GM12892 (cell line): ENCODE measurements around the gene SLC38A10.
"Not testable (repeated sequence)": the region's sequence is repeated elsewhere in the genome, so short reads cannot be mapped to it uniquely, and the experiment has no call there.

Experiments used
- DNase-seq: peaks from one replicate; pipeline ENCODE4 v3.0.0; 2011; ENCODE audit not compliant: insufficient read length
- FAIRE-seq: peaks from 2 replicates; lab custom pipeline; 2011; peaks lifted over from hg19 to GRCh38; lab: Jason Lieb, UNC
- POLR2A ChIP-seq: IDR thresholded peaks from 2 replicates; pipeline ENCODE4 v1.6.1; 2011; ENCODE audit warnings: low read depth, low read length, control low read depth
- POLR2AphosphoS5 ChIP-seq: IDR thresholded peaks from 2 replicates; pipeline ENCODE4 v1.6.1; 2011; ENCODE audit warnings: low read depth, low read length, control low read depth
- TAF1 ChIP-seq: IDR thresholded peaks from 2 replicates; pipeline ENCODE4 v1.6.1; 2011; ENCODE audit warnings: low read depth, mild to moderate bottlenecking, control low read depth, low read length, borderline replicate concordance

The SLC38A10 gene

DNA sequence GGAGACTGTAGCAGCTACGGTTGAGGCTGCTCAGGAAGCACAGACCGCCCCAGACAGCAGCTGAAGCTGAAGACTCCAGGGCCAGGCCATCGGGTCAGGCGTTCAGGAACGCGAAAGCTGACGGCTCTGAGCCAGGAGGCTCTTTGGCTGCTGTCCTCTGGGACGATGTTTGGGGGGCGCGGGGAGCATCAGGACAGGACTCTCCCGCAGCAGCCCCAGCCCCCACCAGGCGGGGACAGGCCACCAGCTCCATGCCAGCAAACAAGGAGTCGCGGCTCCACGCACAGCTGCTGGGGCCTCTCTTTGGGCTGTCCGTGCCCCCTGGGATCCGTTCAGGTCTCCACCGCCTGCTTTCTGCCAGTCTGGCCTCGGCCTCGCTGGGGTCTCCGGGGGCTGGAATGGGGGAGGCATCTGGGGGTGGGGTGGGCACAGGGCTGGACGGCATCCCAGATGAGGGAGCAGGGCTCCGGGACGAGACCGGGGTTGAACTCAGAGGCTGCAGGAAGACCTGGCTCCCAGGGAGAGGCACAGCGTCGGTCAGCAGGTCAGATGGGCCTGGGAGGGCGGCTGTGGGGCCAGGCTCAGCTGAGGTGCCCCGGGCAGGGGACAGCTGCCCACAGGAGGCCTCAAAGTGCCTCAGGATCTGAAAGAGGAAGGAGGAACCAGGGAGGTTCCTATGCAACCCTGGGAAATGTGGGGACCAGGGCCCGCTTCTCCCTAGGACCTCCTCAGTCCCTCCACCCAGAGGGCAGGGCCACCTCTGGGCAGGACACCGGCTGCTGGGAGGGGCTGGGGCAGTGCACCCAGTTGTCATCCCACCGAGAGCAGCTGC, 66.1 kb downstream of the SLC38A10 start:
- DNase-seq (no peak), FAIRE-seq (no peak)
- TF ChIP-seq TAF1 (0 out of 2 replicates have a peak, but pooled peaks have one; percentile 0), POLR2A (no peak)

DNA sequence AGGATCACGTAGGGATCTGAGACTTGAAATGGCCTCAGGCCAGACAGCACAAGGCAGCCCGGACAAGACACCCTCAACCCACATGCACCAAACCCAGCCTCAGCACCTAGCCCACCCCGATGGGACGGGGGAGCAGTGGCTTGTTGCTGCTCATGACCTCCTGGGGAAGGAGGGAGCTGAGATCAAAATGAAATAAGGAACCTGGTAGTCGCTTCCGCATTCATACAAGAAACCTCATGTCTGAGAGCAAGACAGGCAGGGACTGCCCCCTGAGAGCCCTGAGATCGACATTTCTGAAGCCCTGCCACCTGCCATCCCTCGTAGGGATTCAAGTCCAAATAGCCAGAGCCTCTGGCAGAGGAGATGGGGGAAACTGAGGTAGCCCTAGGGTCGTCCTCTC, 66.7 kb downstream of the SLC38A10 start:
- TF ChIP-seq TAF1 (0 out of 2 replicates have a peak, but pooled peaks have one; percentile 10), POLR2A (peak; percentile 27; the same call in 1 of the 2 replicates), POLR2AphosphoS5 (no peak)
- DNase-seq = peak; percentile 69
- FAIRE-seq = peak; percentile 93

- peak; percentile 74 for FAIRE-seq
- not testable (repeated sequence) for DNase-seq
Observed at GRCh38 chr17:81227630-81228029, 67.5 kb downstream of the SLC38A10 start.

DNA sequence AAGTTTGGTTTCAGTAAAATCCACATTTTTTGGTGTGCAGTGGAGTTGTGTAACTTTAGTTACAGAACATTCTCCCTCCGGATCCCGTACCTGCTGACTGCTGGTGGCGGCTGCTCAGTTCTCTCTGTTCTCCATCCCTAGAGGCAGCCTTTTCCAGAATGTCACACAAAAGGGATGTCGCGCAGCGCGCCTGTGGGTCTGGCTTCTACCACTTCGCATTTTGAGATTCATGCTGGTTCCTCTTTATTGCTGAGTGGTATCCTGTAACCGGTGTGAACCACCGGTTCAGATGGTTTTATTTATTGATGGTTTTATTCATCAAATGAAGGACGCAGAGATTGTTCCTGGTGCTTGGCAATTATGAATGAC, 71.4 kb downstream of the SLC38A10 start:
- DNase-seq = no peak
- TF ChIP-seq POLR2A (no peak), TAF1 (no peak), POLR2AphosphoS5 (no peak)
- FAIRE-seq = no peak

GRCh38 chr17:81222906-81223761, 72.0 kb downstream of the SLC38A10 start, which contains the start of gene CEP131:
TSS of gene CEP131 (minus strand) at chr17:81222965. CDS start at chr17:81220056, 2,909 bp downstream.
- peak; percentile 100 for DNase-seq
- peak; percentile 37; the same call in 1 of the 2 replicates for TF ChIP-seq POLR2A
- TF ChIP-seq TAF1 = 0 out of 2 replicates have a peak, but pooled peaks have one; percentile 44
- no peak for TF ChIP-seq POLR2AphosphoS5
- peak; percentile 97 for FAIRE-seq

GRCh38 chr17:81222620-81222905, 72.5 kb downstream of the SLC38A10 start:
- DNase-seq (no peak), FAIRE-seq (no peak)

GRCh38 chr17:81221842-81222619, 73.1 kb downstream of the SLC38A10 start:
- TF ChIP-seq POLR2AphosphoS5 (no peak), POLR2A (no peak), TAF1 (no peak)
- no peak for DNase-seq
- no peak for FAIRE-seq

More at GRCh38 chr17:81222620-81222905, 72.5 kb downstream of the SLC38A10 start:
- TF ChIP-seq TAF1 (no peak), POLR2AphosphoS5 (no peak), POLR2A (no peak)

- TF ChIP-seq POLR2AphosphoS5 (no peak), TAF1 (no peak), POLR2A (no peak)
- FAIRE-seq (no peak), DNase-seq (no peak)
Observed at GRCh38 chr17:81221371-81221841, 73.7 kb downstream of the SLC38A10 start.

- no peak for DNase-seq
- no peak for TF ChIP-seq POLR2A
- TF ChIP-seq TAF1 = no peak
- no peak for TF ChIP-seq POLR2AphosphoS5
- no peak for FAIRE-seq
Observed at GRCh38 chr17:81219476-81220180, 75.5 kb downstream of the SLC38A10 start.

DNA sequence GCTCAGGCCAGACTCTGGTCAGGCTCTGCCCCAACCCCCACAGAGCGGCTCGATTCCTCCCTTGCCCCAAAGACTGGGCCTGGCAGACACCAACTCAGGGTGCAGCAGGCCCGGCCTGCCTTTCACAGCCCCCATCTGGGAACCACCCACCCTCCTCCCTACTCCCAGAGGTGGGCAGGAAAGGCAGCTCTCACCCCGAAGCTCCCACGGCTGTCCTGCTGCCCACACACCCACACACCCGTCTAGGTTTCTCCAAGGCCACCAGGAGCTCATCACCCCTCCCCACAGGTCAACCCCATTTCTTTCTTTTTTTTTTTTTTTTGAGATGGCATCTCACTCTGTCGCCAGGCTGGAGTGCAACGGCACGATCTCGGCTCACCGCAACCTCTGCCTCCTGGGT, 76.1 kb downstream of the SLC38A10 start:
- FAIRE-seq (no peak), DNase-seq (no peak)
- TF ChIP-seq TAF1 = no peak
- no peak for TF ChIP-seq POLR2AphosphoS5
- no peak for TF ChIP-seq POLR2A

GRCh38 chr17:81218459-81218858, 76.6 kb downstream of the SLC38A10 start:
- FAIRE-seq (no peak), DNase-seq (no peak)
- TF ChIP-seq POLR2A = no peak
- TF ChIP-seq POLR2AphosphoS5 = no peak
- TF ChIP-seq TAF1 = no peak
